Mesendoderm (in vitro differentiated cells): ENCODE results near the gene MAN1A1.

ENCODE experiments used
- DNase-seq: peaks from one replicate; pipeline ENCODE4 v3.0.0; 2013
- H2AK5ac ChIP-seq: 2 replicates; pipeline ENCODE4 v1.6.1; 2013; ENCODE audit warnings: low read length, inconsistent platforms
- H2BK120ac ChIP-seq: 2 replicates; pipeline ENCODE4 v1.6.1; 2013; ENCODE audit warnings: low read depth, mild to moderate bottlenecking, low read length, moderate library complexity, mixed read lengths
- H2BK15ac ChIP-seq: replicated peaks from 2 replicates; pipeline ENCODE4 v1.6.1; 2013; ENCODE audit warnings: low read depth, mild to moderate bottlenecking, moderate library complexity
- H2BK5ac ChIP-seq: 2 replicates; pipeline ENCODE4 v1.6.1; 2013; ENCODE audit warnings: low read length, inconsistent platforms
- H3K18ac ChIP-seq: 2 replicates; pipeline ENCODE4 v1.6.1; 2013; ENCODE audit warnings: mild to moderate bottlenecking, low read length, mixed read lengths
- H3K23ac ChIP-seq: one replicate; pipeline ENCODE4 v1.6.1; 2013; ENCODE audit warnings: low read length
- H3K27ac ChIP-seq: 2 replicates; pipeline ENCODE4 v1.5.1; 2013; ENCODE audit warnings: low read depth, mild to moderate bottlenecking, inconsistent platforms, low read length, moderate library complexity
- H3K27me3 ChIP-seq: 2 replicates; pipeline ENCODE4 v1.6.1; 2013; ENCODE audit warnings: low read length, control low read depth, mild to moderate bottlenecking, inconsistent platforms; ENCODE audit not compliant: insufficient read depth, poor library complexity
- H3K36me3 ChIP-seq: 2 replicates; pipeline ENCODE4 v1.6.1; 2013; ENCODE audit warnings: low read length, inconsistent platforms; ENCODE audit not compliant: control insufficient read depth, insufficient read depth
- H3K4ac ChIP-seq: one replicate; pipeline ENCODE4 v1.6.1; 2013; ENCODE audit warnings: low read depth, mild to moderate bottlenecking, low read length, moderate library complexity
- H3K4me1 ChIP-seq: 2 replicates; pipeline ENCODE4 v1.6.1; 2013; ENCODE audit warnings: low read depth, low read length, inconsistent platforms; ENCODE audit not compliant: control insufficient read depth
- H3K4me2 ChIP-seq: 2 replicates; pipeline ENCODE4 v1.6.1; 2013; ENCODE audit warnings: low read length
- H3K4me3 ChIP-seq: 2 replicates; pipeline ENCODE4 v1.5.1; 2013; ENCODE audit warnings: mild to moderate bottlenecking, low read length
- H3K56ac ChIP-seq: one replicate; pipeline ENCODE4 v1.6.1; 2013; ENCODE audit warnings: low read length
- H3K79me1 ChIP-seq: 2 replicates; pipeline ENCODE4 v1.6.1; 2013; ENCODE audit warnings: low read length, inconsistent platforms
- H3K79me2 ChIP-seq: 2 replicates; pipeline ENCODE4 v1.6.1; 2013; ENCODE audit warnings: mild to moderate bottlenecking, low read length; ENCODE audit not compliant: control insufficient read depth, insufficient read depth
- H3K9ac ChIP-seq: 2 replicates; pipeline ENCODE4 v1.6.1; 2013; ENCODE audit warnings: low read length, inconsistent platforms
- H4K5ac ChIP-seq: one replicate; pipeline ENCODE4 v1.6.1; 2013; ENCODE audit warnings: low read length
- H4K8ac ChIP-seq: one replicate; pipeline ENCODE4 v1.6.1; 2013; ENCODE audit warnings: low read depth, mild to moderate bottlenecking, control low read depth, low read length, moderate library complexity
- WGBS: extraction: QIAGEN DNeasy Blood & Tissue Kit; methylation state at CpG from one replicate; pipeline ENCODE4 v1.1.7; 2013; ENCODE audit warnings: low lambda C conversion rate, missing lambda C conversion rate; ENCODE audit not compliant: insufficient coverage; ENCODE audit errors: extremely low coverage; 5-methylcytosine and 5-hydroxymethylcytosine counted together

Gene MAN1A1

DNA sequence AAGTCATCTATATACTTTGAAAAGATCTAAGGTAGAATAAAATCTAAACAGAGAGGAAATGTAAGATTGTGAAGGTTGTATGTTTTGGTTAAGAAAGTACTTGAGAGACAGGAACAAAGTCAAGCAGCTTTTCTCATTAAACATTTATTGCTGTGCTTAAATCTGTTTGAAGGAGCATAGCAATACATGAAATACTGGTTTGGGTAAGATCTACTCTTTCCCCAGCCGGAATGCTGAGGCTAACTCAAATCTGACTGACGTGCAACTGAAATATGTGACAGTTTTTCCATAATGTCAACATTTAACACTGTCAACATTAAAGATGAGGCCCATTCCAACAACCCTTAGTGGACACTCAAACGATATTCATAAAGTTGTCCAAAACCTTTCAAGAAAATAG, 59.9 kb downstream of the MAN1A1 start:
- no peak overlapping the region for H3K4me2 ChIP-seq
- H3K23ac ChIP-seq = no peak overlapping the region
- no peak overlapping the region for H2AK5ac ChIP-seq
- no peak overlapping the region for H3K27ac ChIP-seq
- H3K18ac ChIP-seq = no peak overlapping the region
- H3K56ac ChIP-seq = no peak overlapping the region
- H3K79me2 ChIP-seq = no peaks in the 10 kb centered on the region
- no peak overlapping the region for H3K4me3 ChIP-seq
- H4K8ac ChIP-seq = no peak overlapping the region
- no peaks in the 10 kb centered on the region for H3K4me1 ChIP-seq
- DNase-seq = no peak
- WGBS = no CpG with 5 or more reads among the region's 3 CpGs
- H3K9ac ChIP-seq = no peak overlapping the region
- H3K4ac ChIP-seq = no peak overlapping the region
- H2BK120ac ChIP-seq = no peak overlapping the region
- H3K27me3 ChIP-seq = no peaks in the 10 kb centered on the region
- no peak overlapping the region for H2BK5ac ChIP-seq
- no peak overlapping the region for H2BK15ac ChIP-seq
- H3K79me1 ChIP-seq = peaks cover 1% of the 10 kb centered on the region
- no peak overlapping the region for H4K5ac ChIP-seq
- no peaks in the 10 kb centered on the region for H3K36me3 ChIP-seq

DNA sequence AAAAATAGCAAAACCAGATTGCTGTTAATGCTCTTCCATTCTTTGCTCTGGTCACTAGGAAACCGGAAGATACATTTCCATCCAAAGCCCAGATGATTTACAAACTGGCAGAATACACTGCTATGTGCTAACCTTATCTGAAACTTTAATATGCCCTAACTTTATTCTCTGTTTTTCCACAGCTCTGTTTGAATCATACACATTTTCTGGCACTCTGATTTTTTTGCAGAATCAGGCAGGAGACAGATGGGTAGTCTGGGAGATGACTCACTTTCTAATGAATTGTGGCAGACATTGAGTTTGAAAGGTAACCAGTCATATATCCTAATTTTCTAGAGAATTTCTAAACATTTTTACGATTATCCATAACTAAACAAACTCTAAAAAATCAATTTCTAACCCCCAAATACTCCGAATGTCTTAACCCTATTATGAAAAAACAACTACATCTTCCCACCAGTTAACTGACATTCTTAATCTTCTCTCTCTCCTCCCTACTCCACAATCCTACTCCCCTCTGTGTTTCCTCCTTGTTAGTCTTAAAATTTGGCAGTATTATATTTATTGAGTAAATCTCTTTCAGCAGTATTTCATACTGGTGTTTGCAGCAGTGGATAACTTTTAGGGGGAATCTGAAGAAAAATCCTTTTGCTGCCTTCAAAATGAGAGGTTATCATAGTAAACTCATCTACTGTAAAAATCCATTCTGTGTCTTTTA, 63.5 kb downstream of the MAN1A1 start:
- Histone ChIP-seq H3K27ac (no peak overlapping the region), H2AK5ac (no peak overlapping the region), H3K79me1 (no peaks in the 10 kb centered on the region), H3K4me2 (no peak overlapping the region), H3K27me3 (no peaks in the 10 kb centered on the region), H4K8ac (no peak overlapping the region), H3K9ac (no peak overlapping the region), H3K56ac (no peak overlapping the region), H3K23ac (no peak overlapping the region), H3K18ac (no peak overlapping the region), H3K4me1 (no peaks in the 10 kb centered on the region), H2BK15ac (no peak overlapping the region), H3K36me3 (no peaks in the 10 kb centered on the region), H2BK5ac (no peak overlapping the region), H3K4me3 (no peak overlapping the region), H3K4ac (no peak overlapping the region), H2BK120ac (no peak overlapping the region), H4K5ac (no peak overlapping the region), H3K79me2 (no peaks in the 10 kb centered on the region)
- no peak for DNase-seq
- 100% methylated on average over 2 of the region's 3 CpGs for WGBS

DNA sequence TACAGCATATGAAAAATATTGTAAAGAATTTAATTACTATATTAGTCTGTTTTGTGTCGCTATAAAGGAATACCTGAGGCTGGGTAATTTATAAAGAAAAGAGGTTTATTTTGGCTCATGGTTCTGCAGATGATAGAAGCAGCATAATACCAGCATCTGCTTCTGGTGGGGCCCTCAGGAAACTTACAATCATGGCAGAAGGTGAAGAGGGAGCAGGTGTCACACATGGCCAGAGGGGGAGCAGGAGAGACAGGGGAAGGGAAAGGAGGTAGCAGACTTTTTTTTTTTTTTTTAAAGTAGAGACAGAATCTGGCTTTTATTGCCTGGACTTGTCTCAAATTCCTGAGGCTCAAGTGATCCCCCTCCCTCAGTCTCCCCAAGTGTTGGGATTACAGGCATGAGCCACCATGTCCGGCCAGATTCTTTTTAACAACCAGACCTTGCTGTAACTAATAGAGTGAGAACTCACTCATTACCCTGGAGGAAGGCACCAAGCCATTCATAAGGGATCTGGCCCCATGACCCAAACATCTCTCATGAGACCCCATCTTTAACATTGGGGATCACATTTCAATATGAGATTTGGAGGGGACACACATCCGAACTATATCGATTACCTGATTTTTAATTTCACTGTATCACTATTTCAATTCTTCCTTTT, 64.6 kb downstream of the MAN1A1 start:
- no peaks in the 10 kb centered on the region for H3K27me3 ChIP-seq
- no peak overlapping the region for H3K4ac ChIP-seq
- H3K36me3 ChIP-seq = no peaks in the 10 kb centered on the region
- H3K56ac ChIP-seq = no peak overlapping the region
- H2BK120ac ChIP-seq = no peak overlapping the region
- no peak overlapping the region for H3K27ac ChIP-seq
- no peak overlapping the region for H4K8ac ChIP-seq
- no peaks in the 10 kb centered on the region for H3K79me1 ChIP-seq
- H3K4me2 ChIP-seq = no peak overlapping the region
- no CpG with 5 or more reads among the region's 4 CpGs for WGBS
- H3K9ac ChIP-seq = no peak overlapping the region
- no peaks in the 10 kb centered on the region for H3K4me1 ChIP-seq
- no peak overlapping the region for H3K18ac ChIP-seq
- H3K79me2 ChIP-seq = no peaks in the 10 kb centered on the region
- H2BK5ac ChIP-seq = no peak overlapping the region
- H3K23ac ChIP-seq = no peak overlapping the region
- H4K5ac ChIP-seq = no peak overlapping the region
- H2BK15ac ChIP-seq = no peak overlapping the region
- H2AK5ac ChIP-seq = no peak overlapping the region
- no peak overlapping the region for H3K4me3 ChIP-seq
- DNase-seq = peak; percentile 82

DNA sequence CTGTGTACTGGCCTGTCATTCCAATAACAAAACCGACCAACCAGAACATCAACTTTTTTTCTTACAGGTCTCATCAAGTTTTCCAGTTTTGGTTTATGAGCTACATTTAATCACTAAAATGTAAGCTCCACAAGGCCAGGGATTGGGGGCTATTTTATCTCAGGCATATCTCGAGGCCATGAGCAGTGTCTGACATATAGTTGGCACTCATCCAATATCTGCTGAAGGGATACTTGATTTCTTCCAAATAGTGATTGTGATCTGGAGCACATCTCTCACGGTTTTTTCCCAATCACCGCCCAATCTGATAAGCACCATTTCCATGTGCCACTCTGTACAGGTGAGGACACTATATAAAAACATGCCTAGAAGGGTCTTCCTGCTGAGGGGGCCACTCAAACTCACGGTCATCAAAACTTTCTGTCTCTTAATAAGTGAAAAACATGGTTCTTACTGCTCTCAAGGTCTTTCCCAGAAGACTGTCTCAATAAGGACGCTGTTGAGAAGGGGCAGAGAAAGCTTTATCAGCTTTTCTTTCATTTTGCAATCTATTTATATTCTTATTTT, 65.5 kb downstream of the MAN1A1 start:
- WGBS = no CpG with 5 or more reads among the region's 6 CpGs

DNA sequence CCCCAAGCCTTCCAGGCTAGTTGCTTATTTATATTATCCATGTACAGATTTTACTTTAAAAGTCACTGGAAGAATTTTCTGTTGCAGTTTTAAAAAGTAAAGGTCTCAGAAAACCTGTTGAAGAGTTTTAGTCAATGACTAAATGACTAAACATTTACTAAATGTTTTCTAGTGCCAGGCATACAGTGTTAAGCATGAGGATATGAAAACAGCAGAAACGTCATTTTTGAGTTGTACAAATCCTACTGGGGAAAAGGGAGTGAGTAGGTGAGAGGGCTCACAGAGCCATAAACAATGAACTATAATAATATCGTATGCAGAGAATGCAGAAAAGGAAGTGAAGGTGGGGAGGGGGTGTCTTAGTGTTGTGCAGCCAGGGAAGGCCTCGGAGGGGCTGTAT, 66.3 kb downstream of the MAN1A1 start:
- Histone ChIP-seq H3K23ac (no peak overlapping the region), H2BK120ac (no peak overlapping the region), H4K5ac (no peak overlapping the region), H3K79me2 (no peaks in the 10 kb centered on the region), H2AK5ac (no peak overlapping the region), H3K56ac (no peak overlapping the region), H4K8ac (no peak overlapping the region), H3K4me2 (no peak overlapping the region), H3K18ac (no peak overlapping the region), H3K27ac (no peak overlapping the region), H3K4me1 (no peaks in the 10 kb centered on the region), H3K9ac (no peak overlapping the region), H2BK5ac (no peak overlapping the region), H3K79me1 (no peaks in the 10 kb centered on the region), H3K36me3 (no peaks in the 10 kb centered on the region), H2BK15ac (no peak overlapping the region), H3K4me3 (no peak overlapping the region), H3K4ac (no peak overlapping the region), H3K27me3 (no peaks in the 10 kb centered on the region)
- DNase-seq = no peak
- WGBS = no CpG with 5 or more reads among the region's 3 CpGs

More for the DNA sequence above, 65.5 kb downstream of the MAN1A1 start:
- Histone ChIP-seq H3K79me1 (no peaks in the 10 kb centered on the region), H2AK5ac (no peak overlapping the region), H4K5ac (no peak overlapping the region), H3K56ac (no peak overlapping the region), H3K27me3 (no peaks in the 10 kb centered on the region), H2BK15ac (no peak overlapping the region), H3K27ac (no peak overlapping the region), H3K4me2 (no peak overlapping the region), H3K23ac (no peak overlapping the region), H3K4ac (no peak overlapping the region), H4K8ac (no peak overlapping the region), H3K4me1 (no peaks in the 10 kb centered on the region), H2BK120ac (no peak overlapping the region), H2BK5ac (no peak overlapping the region), H3K79me2 (no peaks in the 10 kb centered on the region), H3K36me3 (no peaks in the 10 kb centered on the region), H3K4me3 (no peak overlapping the region), H3K18ac (no peak overlapping the region), H3K9ac (no peak overlapping the region)
- no peak for DNase-seq
